Endothelial cell of umbilical vein (primary cell): ENCODE measurements around the gene KRT23. TPM values are rescaled to one million over a fixed set of nuclear protein-coding genes. Genes with fewer than 3 reads are reported as not detected.

ENCODE experiments used
- BruUV-seq: library from RNA; stranded (reverse); fragments of 400-500 nt; replicated peaks from 2 replicates; lab custom pipeline; 2021; lab: Mats Ljungman, UMichigan
- CTCF ChIA-PET: fragments of 300-600, 350-600 bp; sonication (Branson Sonifier 250); formaldehyde crosslinking; loops from one replicate; lab custom pipeline; 2021; ENCODE audit warnings: antibody characterized with exemption, inconsistent platforms; lab: Charles Lee
- POLR2A ChIA-PET: fragments of 300-600, 350-600 bp; sonication (Branson Sonifier 250); formaldehyde crosslinking; loops from one replicate; lab custom pipeline; 2021; ENCODE audit warnings: antibody characterized with exemption, inconsistent platforms; lab: Charles Lee
- DNase-seq: peaks from one replicate; pipeline ENCODE4 v3.0.0-alpha.2; 2011; ENCODE audit warnings: low read depth, low spot score
- FAIRE-seq: peaks from 2 replicates; lab custom pipeline; 2011; peaks lifted over from hg19 to GRCh38; lab: Jason Lieb, UNC
- H2AFZ ChIP-seq: 2 replicates; pipeline ENCODE4 v1.6.0; 2012; ENCODE audit warnings: low read depth, low read length, control low read depth, inconsistent platforms
- H3K27ac ChIP-seq: 2 replicates; pipeline ENCODE4 v1.5.1; 2011; ENCODE audit warnings: low read depth, mild to moderate bottlenecking, control low read depth, low read length, moderate library complexity; ENCODE audit not compliant: insufficient read depth
- H3K27me3 ChIP-seq, 2 experiments: 2 replicates each; pipeline versions ENCODE4 v1.6.0 to v1.6.1; 2011; ENCODE audit warnings: low read length in 2 of 2, mixed read lengths in 1 of 2; ENCODE audit not compliant: control insufficient read depth in 2 of 2, insufficient read depth in 2 of 2
- H3K36me3 ChIP-seq, 2 experiments: 2 replicates in 1 of 2; 3 replicates in 1 of 2; pipeline ENCODE4 v1.5.1; 2011; ENCODE audit warnings: low read length in 2 of 2, mild to moderate bottlenecking in 1 of 2, moderate library complexity in 1 of 2; ENCODE audit not compliant: control insufficient read depth in 2 of 2, insufficient read depth in 2 of 2; ENCODE audit errors: extremely low read depth in 1 of 2
- H3K4me1 ChIP-seq: 3 replicates; pipeline ENCODE4 v1.5.1; 2011; ENCODE audit warnings: mild to moderate bottlenecking, low read length; ENCODE audit not compliant: control insufficient read depth, insufficient read depth; ENCODE audit errors: extremely low read depth
- H3K4me2 ChIP-seq: 2 replicates; pipeline ENCODE4 v1.6.1; 2011; ENCODE audit warnings: low read length, control low read depth, mixed read lengths; ENCODE audit not compliant: insufficient read depth
- H3K4me3 ChIP-seq, 3 experiments: fragments of 200-600 bp in 1 of 3; sonication (generic), shearing (Covaris generic) in 1 of 3; replicated peaks in 1 of 3; 2 replicates each; pipeline ENCODE4 v1.5.1; 2011 to 2016; ENCODE audit warnings: control low read depth in 3 of 3, low read length in 3 of 3, mild to moderate bottlenecking in 2 of 3, inconsistent platforms in 1 of 3, low read depth in 1 of 3, moderate library complexity in 1 of 3; ENCODE audit not compliant: insufficient read depth in 1 of 3
- H3K79me2 ChIP-seq: 2 replicates; pipeline ENCODE4 v1.6.0; 2012; ENCODE audit warnings: low read length, inconsistent platforms; ENCODE audit not compliant: control insufficient read depth, insufficient read depth
- H3K9ac ChIP-seq: replicated peaks from 2 replicates; pipeline ENCODE3; 2011; ENCODE audit warnings: low read length, control low read depth; ENCODE audit not compliant: insufficient read depth; ENCODE audit errors: extremely low read depth
- H3K9me1 ChIP-seq: replicated peaks from 3 replicates; pipeline ENCODE4 v1.6.0; 2011; ENCODE audit warnings: mild to moderate bottlenecking, low read length; ENCODE audit not compliant: control insufficient read depth, insufficient read depth; ENCODE audit errors: extremely low read depth
- H3K9me3 ChIP-seq: replicated peaks from 2 replicates; pipeline ENCODE4 v1.5.1; 2012; ENCODE audit warnings: low read length, inconsistent platforms; ENCODE audit not compliant: control insufficient read depth, insufficient read depth
- H4K20me1 ChIP-seq: replicated peaks from 2 replicates; pipeline ENCODE3; 2011; ENCODE audit warnings: mild to moderate bottlenecking, low read length; ENCODE audit not compliant: control insufficient read depth, insufficient read depth; ENCODE audit errors: extremely low read depth
- EZH2 ChIP-seq: IDR thresholded peaks from 2 replicates; pipeline ENCODE4 v1.6.1; 2012; ENCODE audit warnings: borderline replicate concordance, low read depth, mild to moderate bottlenecking, moderate library complexity, low read length, inconsistent platforms; ENCODE audit not compliant: severe bottlenecking
- FOS ChIP-seq: IDR thresholded peaks from 2 replicates; pipeline ENCODE4 v1.6.1; 2011; ENCODE audit warnings: mild to moderate bottlenecking, low read length, moderate library complexity, borderline replicate concordance; ENCODE audit not compliant: insufficient read depth
- GATA2 ChIP-seq: IDR thresholded peaks from 2 replicates; pipeline ENCODE4 v1.7.0; 2011; ENCODE audit warnings: low read depth, mild to moderate bottlenecking, moderate library complexity, mixed read lengths, low read length; ENCODE audit not compliant: insufficient read length, insufficient read depth
- JUN ChIP-seq: IDR thresholded peaks from 2 replicates; pipeline ENCODE4 v1.6.1; 2011; ENCODE audit warnings: borderline replicate concordance, low read depth; ENCODE audit not compliant: insufficient read length, insufficient read depth
- MAX ChIP-seq: IDR thresholded peaks from 2 replicates; pipeline ENCODE4 v1.6.1; 2011; ENCODE audit not compliant: insufficient read depth, insufficient read length
- MYC ChIP-seq: IDR thresholded peaks from one replicate; pipeline ENCODE4 v1.6.1; 2011; ENCODE audit warnings: mild to moderate bottlenecking, low read depth, low read length
- POLR2A ChIP-seq: IDR thresholded peaks from 2 replicates; pipeline ENCODE4 v1.6.1; 2012; ENCODE audit warnings: low read depth, mild to moderate bottlenecking, control low read depth, low read length
- POLR2AphosphoS5 ChIP-seq: IDR thresholded peaks from 2 replicates; pipeline ENCODE4 v1.6.1; 2012; ENCODE audit warnings: low read depth, mild to moderate bottlenecking, control low read depth, low read length, moderate library complexity; ENCODE audit not compliant: insufficient read depth
- dilution Hi-C: fragments of 300-500 bp; cut with MboI; formaldehyde crosslinking; loops from one replicate; pipeline ENCODE4 v1.15.0; 2019; ENCODE audit warnings: low sequenced_read_pairs; ENCODE audit not compliant: extremely low pct_ligation_motif_present
- intact Hi-C: fragments of 100-400 bp; cut with micrococcal nuclease; formaldehyde crosslinking; loops from one replicate; pipeline ENCODE4 v1.10.0; 2022
- polyA plus RNA-seq, 4 experiments: library from polyadenylated mRNA; depleted of rRNA in 3 of 4; stranded (reverse) in 3 of 4; unstranded in 1 of 4; fragments of >200 nt; gene quantifications; 2 replicates each; pipeline versions ENCODE4 v1.2.1 to v1.2.3, GENCODE V29; 2011 to 2012; ENCODE audit warnings: missing spikeins in 1 of 4
- total RNA-seq: library from RNA; stranded (reverse); gene quantifications from 2 replicates; pipeline ENCODE4 v1.2.3, GENCODE V29; 2021
- TF ChIP-seq, protein P1 (sequence below), 2 donors: IDR thresholded peaks; 1 replicate in 1 of 2; 2 replicates in 1 of 2; pipeline ENCODE4 v1.5.1; 2011; ENCODE audit warnings: low read length in 2 of 2, mild to moderate bottlenecking in 2 of 2, moderate library complexity in 2 of 2, control low read depth in 1 of 2, inconsistent platforms in 1 of 2, low read depth in 1 of 2; ENCODE audit not compliant: insufficient read depth in 1 of 2; ENCODE audit errors: extremely low read depth in 1 of 2

Gene KRT23
- total and polyA plus RNA-seq, 2 donors (not counting 3 experiments of a cell fraction or from before 2014, with no cell fraction given), result not detected

DNA sequence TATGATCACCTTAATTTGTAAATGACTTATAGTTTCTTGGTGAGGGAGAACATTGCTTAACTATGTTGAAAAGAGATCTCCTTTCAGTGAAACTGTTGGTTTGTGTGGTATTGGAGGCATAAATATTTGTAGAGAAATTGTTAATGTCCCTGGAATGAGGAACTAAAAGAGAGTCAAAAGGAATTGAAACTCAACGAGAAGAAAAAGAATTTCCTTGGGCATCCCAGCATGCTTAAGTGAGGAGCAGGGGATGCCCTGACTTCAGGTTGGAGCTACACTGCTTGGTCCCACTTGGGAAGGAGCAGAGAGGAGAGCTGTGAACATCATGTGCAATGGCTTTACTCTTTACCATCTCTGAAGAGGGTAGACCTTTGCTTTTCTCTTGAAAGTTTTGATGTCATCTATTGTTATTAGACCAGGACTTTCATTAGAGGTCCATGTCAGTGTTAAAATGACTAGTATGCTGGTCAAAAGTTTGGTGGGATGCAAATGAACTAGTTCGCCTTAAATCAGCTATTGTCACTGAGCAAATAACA, 21.7 kb downstream of the KRT23 start:
- intact Hi-C loops, result no loop called here
- H4K20me1 ChIP-seq, result no peaks in the 10 kb centered on the region
- H3K4me3 ChIP-seq, result no peak overlapping the region
- POLR2A ChIA-PET, result no interaction called here
- H3K9me3 ChIP-seq, result no peaks in the 10 kb centered on the region
- H3K27ac ChIP-seq, result no peak overlapping the region
- CTCF ChIA-PET, result interaction anchor here (0.9 to 1.7 kb wide), 3 partner anchors 53 to 747 kb away, joined by 3 to 5 read pairs (median 4); no protein-coding TSS in a partner anchor
- H2AFZ ChIP-seq, result no peak overlapping the region
- TF ChIP-seq EZH2 (no peak), MYC (no peak), GATA2 (no peak), MAX (no peak), FOS (no peak), POLR2AphosphoS5 (no peak), POLR2A (no peak), JUN (no peak)
- TF ChIP-seq, protein P1, sequence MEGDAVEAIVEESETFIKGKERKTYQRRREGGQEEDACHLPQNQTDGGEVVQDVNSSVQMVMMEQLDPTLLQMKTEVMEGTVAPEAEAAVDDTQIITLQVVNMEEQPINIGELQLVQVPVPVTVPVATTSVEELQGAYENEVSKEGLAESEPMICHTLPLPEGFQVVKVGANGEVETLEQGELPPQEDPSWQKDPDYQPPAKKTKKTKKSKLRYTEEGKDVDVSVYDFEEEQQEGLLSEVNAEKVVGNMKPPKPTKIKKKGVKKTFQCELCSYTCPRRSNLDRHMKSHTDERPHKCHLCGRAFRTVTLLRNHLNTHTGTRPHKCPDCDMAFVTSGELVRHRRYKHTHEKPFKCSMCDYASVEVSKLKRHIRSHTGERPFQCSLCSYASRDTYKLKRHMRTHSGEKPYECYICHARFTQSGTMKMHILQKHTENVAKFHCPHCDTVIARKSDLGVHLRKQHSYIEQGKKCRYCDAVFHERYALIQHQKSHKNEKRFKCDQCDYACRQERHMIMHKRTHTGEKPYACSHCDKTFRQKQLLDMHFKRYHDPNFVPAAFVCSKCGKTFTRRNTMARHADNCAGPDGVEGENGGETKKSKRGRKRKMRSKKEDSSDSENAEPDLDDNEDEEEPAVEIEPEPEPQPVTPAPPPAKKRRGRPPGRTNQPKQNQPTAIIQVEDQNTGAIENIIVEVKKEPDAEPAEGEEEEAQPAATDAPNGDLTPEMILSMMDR (IDR thresholded peaks at IDR 0.05; ENCODE audit: extremely low read depth in 1 of 2, insufficient read depth in 1 of 2, low read depth in 1 of 2, low read length in 2 of 2), result no peak
- dilution Hi-C loops, result no loop called here
- no peaks in the 10 kb centered on the region for H3K9me1 ChIP-seq
- H3K36me3 ChIP-seq, result no peaks in the 10 kb centered on the region
- no peak overlapping the region for H3K4me2 ChIP-seq
- no peaks in the 10 kb centered on the region for H3K27me3 ChIP-seq
- no peaks in the 10 kb centered on the region for H3K79me2 ChIP-seq
- DNase-seq, result no peak
- H3K4me1 ChIP-seq, result peaks cover 7% of the 10 kb centered on the region
- no TSS peak for BruUV-seq
- FAIRE-seq, result no peak
- no peak overlapping the region for H3K9ac ChIP-seq
